Measurements from ENCODE around the gene BBS7. TPM values are rescaled to one million over a fixed set of nuclear protein-coding genes. Genes with fewer than 3 reads are reported as not detected.

BBS7 gene
- total and polyA plus RNA-seq, 4 donors, result 8.6 to 22.1 (median 10.8) TPM

GRCh38 chr4:121776610-121777401 is 93.5 kb downstream of the BBS7 start:
- WGBS, 2 donors, result 84 to 86% methylated on average over 6 of the region's 6 CpGs
- no peak for TF ChIP-seq CTCF (IDR thresholded peaks at IDR 0.05; ENCODE audit: control extremely low read depth, extremely low read depth)

More at GRCh38 chr4:121776610-121777401, 93.5 kb downstream of the BBS7 start:
- Histone ChIP-seq H3K4me3 (no peak overlapping the region), H3K36me3 (ENCODE audit: control insufficient read depth in 4 of 4, insufficient read depth in 4 of 4, low read length in 4 of 4) (no peaks in the 10 kb centered on the region), H3K4me1 (ENCODE audit: control insufficient read depth in 5 of 5, insufficient read depth in 5 of 5, low read length in 5 of 5) (peaks cover 0 to 5% (median 4%) of the 10 kb centered on the region in 5 donors), H3K27me3 (ENCODE audit: control insufficient read depth in 3 of 3, insufficient read depth in 3 of 3, low read length in 2 of 3) (peaks cover 0 to 4% (median 0%) of the 10 kb centered on the region in 3 donors), H3K27ac (ENCODE audit: low read depth in 1 of 2, low read length in 1 of 2) (no peak overlapping the region), H3K9ac (ENCODE audit: insufficient read depth in 1 of 2, low read length in 2 of 2) (no peak overlapping the region), H3K9me3 (ENCODE audit: control insufficient read depth in 4 of 4, insufficient read depth in 3 of 4, low read length in 3 of 4) (no peaks in the 10 kb centered on the region)
- no peak for DNase-seq
- ATAC-seq (ENCODE audit: insufficient read depth, low FRiP score), result no peak

Other genes with a start within 250 kb of the BBS7 start
- gene ANXA5, start 173.5 kb downstream of the BBS7 start, total RNA-seq, result 100 to 1,000 TPM; 250 to 406 TPM
- gene ANXA5, start 173.5 kb downstream of the BBS7 start, polyA plus RNA-seq, result 100 to 1,000 TPM; 440 to 479 TPM
- 10 to 100 TPM in 1 of 2 donors, under 1 TPM in 1; 0.15 to 18.2 TPM for gene SMIM43, start 105.3 kb downstream of the BBS7 start, total RNA-seq
- gene SMIM43, start 105.3 kb downstream of the BBS7 start, polyA plus RNA-seq, result under 1 TPM; 0.07 to 0.16 TPM
- 10 to 100 TPM; 15.9 to 28.8 TPM for gene EXOSC9, start 69.2 kb downstream of the BBS7 start, total RNA-seq
- gene EXOSC9, start 69.2 kb downstream of the BBS7 start, polyA plus RNA-seq, result 10 to 100 TPM; 21.8 to 30.9 TPM
- gene CCNA2, start 46.6 kb downstream of the BBS7 start, total RNA-seq, result 1 to 10 TPM; 1.4 to 8.8 TPM
- 1 to 10 TPM; 1.5 to 2.0 TPM for gene CCNA2, start 46.6 kb downstream of the BBS7 start, polyA plus RNA-seq
- gene TRPC3, start 81.6 kb upstream of the BBS7 start, total RNA-seq, result 1 to 10 TPM in 1 of 2 donors, under 1 TPM in 1; 0.67 to 6.3 TPM
- under 1 TPM; 0.39 to 0.46 TPM for gene TRPC3, start 81.6 kb upstream of the BBS7 start, polyA plus RNA-seq